COLO668 (cell line): ENCODE results near the gene HASPIN.
"Not testable (repeated sequence)": the region's sequence is repeated elsewhere in the genome, so short reads cannot be mapped to it uniquely, and the experiment has no call there.

ENCODE experiments used
- DNase-seq: peaks from one replicate; lab custom pipeline; 2025; ENCODE audit not compliant: unreplicated experiment; lab: John Stamatoyannopoulos, UW

The HASPIN gene

DNA sequence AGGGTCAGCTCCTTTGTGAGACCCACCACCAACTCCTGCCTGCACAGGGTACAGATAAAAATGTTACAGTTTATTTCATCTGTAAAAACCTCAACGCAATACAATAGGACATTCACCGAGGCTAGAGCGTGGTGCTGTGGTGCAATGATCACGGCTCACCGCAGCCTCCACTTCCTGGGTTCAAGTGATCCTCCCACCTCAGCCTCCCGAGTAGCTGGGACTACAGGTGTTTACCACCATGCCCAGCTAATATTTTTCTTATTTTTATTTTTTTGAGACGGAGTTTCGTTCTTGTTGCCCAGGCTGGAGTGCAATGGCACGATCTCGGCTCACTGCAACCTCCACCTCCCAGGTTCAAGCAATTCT is 11.2 kb downstream of the HASPIN start:
- not testable (repeated sequence) for DNase-seq

DNA sequence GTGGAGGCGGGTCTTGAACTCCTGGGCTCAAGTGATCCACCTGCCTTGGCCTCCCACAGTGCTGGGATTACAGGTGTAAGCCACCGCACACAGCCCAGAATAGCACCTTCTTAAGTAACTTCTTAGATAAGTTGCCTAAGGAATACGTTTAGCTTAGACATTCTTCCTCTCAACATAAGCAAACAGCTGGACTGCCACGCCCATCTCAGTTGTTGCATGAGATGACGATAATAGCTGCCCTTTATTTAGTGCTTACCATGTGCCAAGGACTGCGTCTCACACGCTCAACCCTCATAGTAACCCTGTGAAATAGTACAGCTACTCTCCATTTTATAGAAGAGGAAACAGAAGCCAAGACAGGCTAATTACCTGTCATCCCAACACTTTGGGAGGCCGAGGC is 11.8 kb downstream of the HASPIN start:
- no peak for DNase-seq

GRCh38 chr17:3738562-3739295 is 15.0 kb downstream of the HASPIN start:
- peak; percentile 27 for DNase-seq

DNA sequence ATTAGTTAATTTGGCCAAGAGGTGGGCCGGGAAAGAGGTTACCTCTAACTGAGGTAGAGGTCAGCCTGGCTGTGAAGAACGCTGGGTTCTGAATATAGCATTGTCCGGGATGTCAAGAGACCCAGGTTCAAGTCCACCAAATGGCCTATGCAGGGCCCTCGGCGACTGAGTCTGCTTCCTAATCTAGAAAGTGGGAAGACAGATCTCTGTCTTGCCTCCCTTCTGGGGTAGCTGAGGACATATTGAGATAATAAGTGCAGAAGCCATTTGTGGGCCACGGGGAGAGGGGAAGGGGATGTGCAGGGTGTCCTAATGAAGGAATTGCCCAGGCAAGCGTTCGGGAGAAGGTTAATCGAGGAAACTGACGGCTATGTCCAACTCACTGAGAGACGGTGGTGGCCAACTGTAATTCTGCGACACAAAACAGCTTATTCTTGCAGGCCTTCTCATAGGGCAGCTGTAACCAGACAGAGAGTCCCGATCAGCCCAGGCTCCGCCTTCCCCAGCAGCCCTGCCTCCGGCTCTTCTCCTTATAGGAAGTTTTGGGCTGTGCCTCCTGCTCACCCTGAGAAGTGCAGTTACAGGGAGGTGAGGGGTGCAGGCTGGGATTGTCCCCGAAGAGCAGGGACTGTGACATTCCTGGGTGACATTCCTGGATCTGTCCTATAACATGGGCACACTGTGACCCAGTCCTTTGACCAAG is 15.9 kb downstream of the HASPIN start:
- DNase-seq, result no peak

DNA sequence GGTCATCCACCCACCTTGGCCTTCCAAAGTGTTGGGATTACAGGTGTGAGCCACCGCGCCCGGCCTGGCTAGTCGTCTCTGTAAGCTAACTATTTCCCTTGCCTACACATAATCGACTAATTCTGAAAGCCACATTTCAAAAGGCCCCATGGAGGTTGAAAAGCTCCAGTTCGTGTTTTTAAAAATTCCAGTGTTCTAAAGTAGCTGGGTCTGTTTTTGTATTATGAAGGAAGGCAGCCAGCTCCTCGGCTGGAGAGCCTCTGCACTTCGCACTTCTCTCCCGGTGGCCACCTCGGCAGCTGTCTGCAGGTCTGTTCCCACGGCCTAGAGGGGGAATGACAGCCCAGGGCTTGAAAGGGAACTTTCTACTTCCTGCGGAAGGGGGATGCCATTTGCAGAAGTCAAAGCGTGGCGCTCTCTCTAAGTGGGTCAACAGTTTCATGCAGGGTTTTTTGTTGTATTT is 16.9 kb downstream of the HASPIN start:
- DNase-seq, result no peak

DNA sequence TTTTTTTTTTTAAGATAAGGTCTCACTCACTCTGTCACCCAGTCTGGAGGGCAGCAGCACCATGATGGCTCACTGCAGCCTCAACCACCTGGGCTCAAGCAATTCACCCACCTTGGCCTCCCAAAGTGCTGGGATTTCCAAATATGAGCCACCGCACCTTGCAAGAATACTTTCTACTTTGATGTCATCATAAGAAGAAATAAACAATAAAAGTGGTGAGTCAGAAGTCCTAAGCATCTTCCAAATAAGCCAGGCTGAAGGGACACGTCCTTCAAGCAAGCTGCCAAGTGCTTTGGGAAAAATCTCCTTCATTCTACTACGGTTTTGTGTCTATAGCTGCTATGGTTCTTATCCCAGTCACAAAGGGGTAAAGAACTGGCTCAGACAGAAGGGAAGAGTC is 20.3 kb downstream of the HASPIN start:
- no peak for DNase-seq

DNA sequence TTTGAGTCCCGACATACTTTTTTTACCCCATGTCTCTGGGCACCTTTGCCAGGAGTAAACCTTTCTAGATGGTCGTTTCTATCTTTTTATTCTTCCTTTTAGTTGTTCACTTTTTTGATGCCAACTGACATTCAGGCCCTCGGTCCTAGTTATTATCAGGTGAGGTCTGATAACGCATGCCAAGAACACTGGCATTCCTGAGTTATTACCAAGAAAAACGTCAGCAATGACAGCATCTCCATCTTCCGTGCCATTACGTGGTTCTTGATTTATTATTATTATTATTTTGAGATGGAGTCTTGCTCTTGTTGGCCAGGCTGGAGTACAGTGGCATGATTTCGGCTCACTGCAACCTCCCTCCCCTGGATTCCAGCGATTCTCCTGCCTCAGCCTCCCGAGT is 21.4 kb downstream of the HASPIN start:
- no peak for DNase-seq

- DNase-seq, result no peak
These were observed 24.1 kb downstream of the HASPIN start for GRCh38 chr17:3747805-3748204.

- DNase-seq, result no peak
These were observed 24.9 kb downstream of the HASPIN start for GRCh38 chr17:3748576-3748975.

DNA sequence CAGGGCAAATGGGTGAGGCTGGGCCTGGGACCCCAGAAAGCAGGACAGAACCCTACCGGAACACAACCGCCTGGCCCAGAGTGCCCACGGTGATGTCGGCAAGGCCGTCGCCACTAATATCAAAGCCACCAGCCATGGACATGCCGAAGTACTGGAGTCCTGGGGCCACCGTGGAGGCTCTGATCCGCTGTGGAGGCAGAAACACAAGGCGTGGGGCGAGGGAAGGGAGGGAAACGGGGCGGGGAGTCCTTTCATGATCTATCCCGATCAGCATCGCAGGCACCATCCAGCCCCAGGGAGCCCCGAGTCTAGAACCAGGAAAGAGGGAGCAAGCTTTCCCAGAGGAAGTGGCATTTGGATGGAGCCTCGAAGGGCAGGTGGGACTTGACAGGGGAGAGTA is 26.6 kb downstream of the HASPIN start:
- no peak for DNase-seq

- DNase-seq, result no peak
These were observed 27.2 kb downstream of the HASPIN start for GRCh38 chr17:3750926-3751325.

DNA sequence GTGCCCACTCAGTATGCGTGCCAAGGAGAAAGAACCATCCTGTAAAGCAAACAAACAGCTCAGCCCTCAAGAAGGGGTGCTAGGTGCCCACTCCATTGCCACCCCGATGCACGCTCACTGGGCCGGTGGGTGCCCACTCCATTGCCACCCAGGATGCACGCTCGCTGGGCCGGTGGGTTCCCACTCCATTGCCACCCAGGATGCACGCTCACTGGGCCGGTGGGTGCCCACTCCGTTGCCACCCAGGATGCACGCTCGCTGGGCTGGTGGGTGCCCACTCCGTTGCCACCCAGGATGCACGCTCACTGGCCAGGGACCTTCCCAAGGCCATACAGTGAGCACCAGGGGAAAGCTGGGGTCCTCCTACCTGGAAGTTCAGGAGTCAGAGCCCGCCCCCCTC is 28.1 kb downstream of the HASPIN start:
- DNase-seq, result no peak

DNA sequence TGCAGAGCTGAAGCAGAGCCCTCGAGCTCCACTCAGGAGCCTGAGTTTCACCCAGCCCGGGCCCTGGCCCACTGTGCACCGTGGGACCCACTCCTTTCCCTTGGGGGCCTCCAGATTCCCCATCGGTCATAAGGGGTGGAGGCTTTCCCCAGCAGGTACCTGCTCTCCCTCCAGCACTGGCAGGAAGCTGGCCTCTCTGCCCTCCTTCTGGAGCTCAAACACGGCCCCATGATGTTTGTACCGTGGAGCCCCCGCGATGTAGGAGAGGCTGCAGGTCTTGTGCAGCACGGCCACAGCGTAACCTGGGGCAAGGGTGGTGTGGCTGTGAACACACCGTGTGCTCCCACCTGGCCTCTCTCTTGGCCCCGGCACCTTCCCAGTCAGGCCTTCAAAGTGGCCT is 29.9 kb downstream of the HASPIN start:
- no peak for DNase-seq

DNA sequence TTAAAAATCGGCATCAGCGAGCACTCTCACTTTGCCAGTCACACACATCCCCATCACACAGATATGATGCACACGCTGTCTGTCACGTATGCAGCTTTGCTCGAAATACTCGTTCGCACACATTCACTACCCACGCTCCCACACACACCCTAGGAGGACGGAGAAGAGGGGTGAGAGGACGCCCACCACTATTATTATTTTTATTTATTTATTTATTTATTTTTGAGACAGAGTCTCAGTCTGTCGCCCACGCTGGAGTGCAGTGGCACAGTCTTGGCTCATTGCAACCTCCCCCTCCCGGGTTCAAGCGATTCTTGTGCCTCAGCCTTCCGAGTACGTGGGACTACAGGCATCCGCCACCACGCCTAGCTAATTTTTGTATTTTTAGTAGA is 30.4 kb downstream of the HASPIN start:
- DNase-seq, result no peak

GRCh38 chr17:3754458-3755334 is 31.0 kb downstream of the HASPIN start:
- DNase-seq, result peak; percentile 97

DNA sequence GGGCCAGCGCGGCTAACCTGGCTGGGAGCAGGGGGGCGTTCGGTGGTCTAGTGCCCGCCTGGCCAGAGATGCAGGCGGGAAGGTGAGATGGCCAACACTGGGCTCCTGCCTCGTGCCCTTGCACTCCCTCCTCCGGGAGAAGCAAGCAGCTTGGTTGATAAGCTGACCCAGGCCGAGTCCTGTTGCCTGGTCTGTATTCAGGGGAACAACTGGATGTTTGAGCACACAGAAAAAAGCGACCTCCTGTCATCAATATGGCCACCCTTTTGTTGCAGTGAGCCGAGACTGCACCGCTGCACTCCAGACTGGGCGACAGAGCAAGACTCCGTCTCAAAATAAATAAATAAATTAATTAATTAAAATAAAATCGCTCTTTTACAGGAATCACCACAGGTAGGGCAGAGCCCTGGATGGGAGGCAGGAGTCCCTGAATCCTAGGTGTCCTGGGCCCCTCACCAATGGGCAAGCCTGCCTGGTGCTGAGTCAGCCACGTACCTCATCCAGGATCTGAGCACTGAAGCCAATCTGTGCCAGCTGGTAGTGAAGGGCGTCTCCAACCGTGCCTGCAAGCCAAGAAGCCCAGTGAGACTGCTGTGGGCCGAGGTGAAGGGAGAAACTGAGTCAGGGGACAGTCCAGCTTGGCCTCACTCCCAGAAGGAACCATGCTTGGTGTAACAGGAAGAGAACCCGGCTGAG is 31.8 kb downstream of the HASPIN start:
- DNase-seq, result peak; percentile 12

GRCh38 chr17:3759597-3760216 is 36.0 kb downstream of the HASPIN start:
- no peak for DNase-seq

GRCh38 chr17:3761036-3761917 is 37.6 kb downstream of the HASPIN start:
- DNase-seq, result no peak

- no peak for DNase-seq
These were observed 38.2 kb downstream of the HASPIN start for GRCh38 chr17:3761918-3762380.
